Activated T-cell treated with anti-CD3 and anti-CD28 coated beads, Interleukin-2, amount 50 U/mL, for 1 hour (primary cell): ENCODE data around the gene UTP4.

Experiments
- DNase-seq: peaks from one replicate; pipeline ENCODE4 v3.0.0-alpha.2; 2020

Gene UTP4

GRCh38 chr16:69132424-69133252 is at the start of gene UTP4, which contains the start of gene CHTF8:
UTP4 (plus strand) TSS chr16:69132649; CDS start chr16:69133460, 811 bp downstream.
CHTF8 (minus strand) TSS chr16:69132588; CDS start chr16:69121458, 11,130 bp downstream.
- DNase-seq: peak; percentile 86

- no peak for DNase-seq
Observed at GRCh38 chr16:69083306-69083941, 49.0 kb upstream of the UTP4 start.

GRCh38 chr16:69084289-69084688 is 48.2 kb upstream of the UTP4 start:
- DNase-seq: no peak

- DNase-seq: no peak
Observed at GRCh38 chr16:69085032-69085695, 47.3 kb upstream of the UTP4 start.

- no peak for DNase-seq
Observed at GRCh38 chr16:69087161-69087581, 45.3 kb upstream of the UTP4 start.

GRCh38 chr16:69088684-69089083 is 43.8 kb upstream of the UTP4 start:
- no peak for DNase-seq

GRCh38 chr16:69089091-69089910 is 43.1 kb upstream of the UTP4 start:
- no peak for DNase-seq

- no peak for DNase-seq
Observed at GRCh38 chr16:69093974-69094373, 38.5 kb upstream of the UTP4 start.

GRCh38 chr16:69094501-69094900 is 37.9 kb upstream of the UTP4 start:
- no peak for DNase-seq

GRCh38 chr16:69095193-69095592 is 37.3 kb upstream of the UTP4 start:
- no peak for DNase-seq

- DNase-seq: no peak
Observed at GRCh38 chr16:69100071-69100691, 32.3 kb upstream of the UTP4 start.

GRCh38 chr16:69105501-69106361 is 26.7 kb upstream of the UTP4 start, which contains the start of gene HAS3:
HAS3 (plus strand) TSS chr16:69105653; CDS start chr16:69109396, 3,743 bp downstream.
- peak; percentile 39 for DNase-seq

GRCh38 chr16:69106491-69107315 is 25.7 kb upstream of the UTP4 start:
- no peak for DNase-seq

GRCh38 chr16:69107316-69107962 is 25.0 kb upstream of the UTP4 start:
- DNase-seq: no peak

GRCh38 chr16:69108064-69108904 is 24.2 kb upstream of the UTP4 start:
- DNase-seq: no peak

GRCh38 chr16:69108905-69109252 is 23.6 kb upstream of the UTP4 start:
- DNase-seq: no peak

- DNase-seq: no peak
Observed at GRCh38 chr16:69109486-69110270, 22.8 kb upstream of the UTP4 start.

- no peak for DNase-seq
Observed at GRCh38 chr16:69110406-69110805, 22.0 kb upstream of the UTP4 start.
